Measurements from ENCODE around the gene PDGFRB. TPM values are rescaled to one million over a fixed set of nuclear protein-coding genes. Genes with fewer than 3 reads are reported as not detected.

PDGFRB gene
- polyA plus RNA-seq, 1 experiment = 276 TPM

DNA sequence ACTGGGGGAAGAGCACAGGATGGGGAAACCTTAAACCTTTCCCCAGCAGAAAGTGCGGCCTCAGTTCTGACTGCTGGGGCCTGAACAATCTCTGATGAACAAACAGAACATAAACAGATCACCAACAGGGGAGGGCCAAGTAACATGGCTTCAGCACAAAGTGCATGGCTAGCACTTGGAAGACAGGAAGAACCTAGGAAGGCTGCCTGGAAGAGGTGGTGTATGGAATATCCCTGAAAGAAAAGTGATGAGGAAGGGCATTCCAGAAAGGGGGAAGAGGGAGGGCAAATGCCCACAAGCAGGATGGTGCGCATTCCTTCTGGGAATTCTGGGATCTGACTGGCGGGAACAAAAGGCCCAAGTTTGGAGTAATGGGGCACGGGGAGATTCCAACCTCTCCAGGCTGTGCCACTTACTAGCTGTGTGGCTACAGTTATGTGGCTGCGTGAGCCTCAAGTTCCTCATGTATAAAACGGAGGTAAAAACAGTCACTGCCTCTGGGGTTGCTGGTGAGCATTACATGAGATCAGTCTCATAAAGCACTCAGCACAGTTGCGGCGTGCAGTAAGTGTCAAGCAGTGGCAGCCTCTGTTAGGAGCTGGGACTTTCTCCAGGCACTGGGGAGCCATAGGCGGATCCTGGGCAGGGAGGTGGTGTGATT lies 1.6 kb downstream of the PDGFRB start:
- POLR2A ChIA-PET = interaction anchor here (0.6 to 1.0 kb wide), 3 partner anchors 10 to 155 kb away, joined by 3 to 6 read pairs (median 4); no protein-coding TSS in a partner anchor

DNA sequence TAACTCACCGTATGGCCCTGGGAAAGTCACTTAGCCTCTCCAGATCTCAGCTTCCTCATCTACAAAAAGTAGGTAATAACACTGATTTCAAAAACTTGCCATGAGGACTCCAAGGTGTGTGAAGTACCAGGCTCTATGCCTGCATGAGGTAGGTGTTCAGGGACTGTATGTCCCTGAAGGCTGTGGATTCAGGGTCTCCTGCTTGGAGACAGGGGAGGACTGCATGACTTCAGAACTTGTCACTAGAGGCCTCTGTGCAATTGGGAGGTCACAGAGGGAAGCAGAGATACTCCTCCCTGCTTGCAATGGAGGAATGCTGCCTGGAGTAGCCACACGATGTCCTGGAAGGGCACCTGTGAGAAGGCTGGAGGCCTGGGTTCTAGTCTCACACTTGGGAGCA lies 2.2 kb downstream of the PDGFRB start:
- peak overlapping the region; percentile 88 for H3K4me3 ChIP-seq (ENCODE audit: low read depth, low read length)
- DNase-seq (ENCODE audit: low read depth) = no peak
- peaks cover 13% of the 10 kb centered on the region for H3K36me3 ChIP-seq (ENCODE audit: control insufficient read depth, insufficient read depth, low read length)
- POLR2A ChIA-PET = interaction anchor here (0.6 kb wide), 1 partner anchor 10 kb away, joined by 3 read pairs; no protein-coding TSS in a partner anchor
- no peak for TF ChIP-seq CTCF (IDR thresholded peaks at IDR 0.05; ENCODE audit: insufficient read depth, low read depth, low read length)
- H3K27me3 ChIP-seq (ENCODE audit: control insufficient read depth, insufficient read depth, low read length) = no peaks in the 10 kb centered on the region
- CTCF ChIA-PET = interaction anchor here (1.8 to 3.4 kb wide), 6 partner anchors 8 to 65 kb away, joined by 5 to 24 read pairs (median 7); no protein-coding TSS in a partner anchor

More for the DNA sequence above, 1.6 kb downstream of the PDGFRB start:
- no peak for DNase-seq (ENCODE audit: low read depth)
- TF ChIP-seq CTCF (IDR thresholded peaks at IDR 0.05; ENCODE audit: insufficient read depth, low read depth, low read length) = peak; percentile 20; the same call in 1 of the 2 replicates
- Histone ChIP-seq H3K27me3 (ENCODE audit: control insufficient read depth, insufficient read depth, low read length) (no peaks in the 10 kb centered on the region), H3K36me3 (ENCODE audit: control insufficient read depth, insufficient read depth, low read length) (peaks cover 9% of the 10 kb centered on the region), H3K4me3 (ENCODE audit: low read depth, low read length) (peak overlapping the region; percentile 88)
- CTCF ChIA-PET = interaction anchor here (1.0 to 3.4 kb wide), 9 partner anchors 9 to 64 kb away, joined by 4 to 24 read pairs (median 9); no protein-coding TSS in a partner anchor

DNA sequence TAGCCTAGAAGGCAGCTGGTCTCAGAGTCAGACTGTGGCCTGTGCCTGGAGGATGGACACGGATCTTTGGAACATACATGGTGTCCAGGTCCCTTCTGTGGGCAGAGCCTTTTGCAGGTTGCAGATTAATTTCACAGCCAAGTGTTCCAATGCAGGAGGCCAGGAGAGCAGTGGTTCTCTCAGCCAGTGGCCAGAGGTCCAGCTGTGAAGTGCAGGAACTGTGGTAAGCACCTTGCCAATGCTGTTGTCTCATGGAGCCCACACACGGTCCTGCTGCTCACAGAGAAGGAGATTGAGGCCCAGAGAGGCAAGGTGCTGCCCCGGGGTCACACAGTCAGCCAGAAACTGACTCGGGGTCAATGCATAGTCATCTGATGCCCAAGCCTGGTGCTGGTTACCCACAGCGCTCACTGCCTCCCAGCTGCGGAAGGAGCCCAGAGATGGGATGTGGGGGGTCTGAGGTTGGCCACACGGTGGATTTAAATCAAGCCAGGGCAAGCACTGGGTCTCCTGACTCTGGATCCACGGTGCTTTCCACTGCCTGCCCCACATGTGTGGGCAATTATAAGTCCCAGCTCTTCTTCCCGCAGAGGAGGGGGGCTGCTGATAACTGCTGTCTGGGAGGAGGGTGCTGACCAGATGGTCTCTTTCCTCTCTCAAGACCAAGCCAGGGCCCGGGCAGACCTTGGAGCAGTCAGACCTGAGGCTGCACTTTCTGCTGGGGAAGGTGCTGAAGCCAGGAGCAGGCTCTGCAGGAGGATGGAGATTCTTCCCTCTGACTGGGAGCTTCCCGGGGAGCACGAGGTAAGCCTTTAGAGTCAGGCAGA lies 2.8 kb downstream of the PDGFRB start:
- no peak for TF ChIP-seq CTCF (IDR thresholded peaks at IDR 0.05; ENCODE audit: insufficient read depth, low read depth, low read length)
- DNase-seq (ENCODE audit: low read depth) = no peak
- ChIA-PET CTCF (interaction anchor here (1.0 to 3.4 kb wide), 8 partner anchors 8 to 65 kb away, joined by 3 to 24 read pairs (median 6); no protein-coding TSS in a partner anchor), POLR2A (interaction anchor here (0.6 to 0.8 kb wide), 2 partner anchors 9 to 10 kb away, joined by 3 read pairs; no protein-coding TSS in a partner anchor)
- Histone ChIP-seq H3K27me3 (ENCODE audit: control insufficient read depth, insufficient read depth, low read length) (no peaks in the 10 kb centered on the region), H3K36me3 (ENCODE audit: control insufficient read depth, insufficient read depth, low read length) (peaks cover 16% of the 10 kb centered on the region), H3K4me3 (ENCODE audit: low read depth, low read length) (peak overlapping the region; percentile 88)

DNA sequence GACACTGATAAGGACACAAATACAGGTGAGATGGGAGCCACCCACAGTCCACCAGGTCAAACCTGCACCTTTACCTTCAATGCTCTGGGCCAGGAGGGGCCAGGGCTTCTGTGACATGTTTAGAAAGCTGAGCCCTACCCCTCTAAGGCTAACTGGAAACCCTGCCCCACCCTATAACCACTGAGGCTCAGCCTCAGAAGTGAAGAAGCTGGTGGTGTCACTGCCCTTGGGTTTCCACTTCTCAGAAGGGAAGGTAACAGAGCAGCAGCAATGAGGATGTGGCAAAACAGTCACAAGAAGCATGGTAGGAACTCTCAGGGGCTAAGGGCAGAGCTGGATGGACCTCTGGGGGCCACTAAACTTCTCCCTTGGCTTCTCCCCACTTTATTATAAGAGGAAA lies 6.0 kb downstream of the PDGFRB start:
- CTCF ChIA-PET = interaction anchor here (1.3 to 2.1 kb wide), 3 partner anchors 11 to 69 kb away, joined by 3 to 7 read pairs (median 4); no protein-coding TSS in a partner anchor
- no peaks in the 10 kb centered on the region for H3K27me3 ChIP-seq (ENCODE audit: control insufficient read depth, insufficient read depth, low read length)

More for the DNA sequence above, 6.0 kb downstream of the PDGFRB start:
- no peak overlapping the region for H3K4me3 ChIP-seq (ENCODE audit: low read depth, low read length)
- no peak for DNase-seq (ENCODE audit: low read depth)
- POLR2A ChIA-PET = no interaction called here
- no peak for TF ChIP-seq CTCF (IDR thresholded peaks at IDR 0.05; ENCODE audit: insufficient read depth, low read depth, low read length)
- peaks cover 19% of the 10 kb centered on the region for H3K36me3 ChIP-seq (ENCODE audit: control insufficient read depth, insufficient read depth, low read length)

All from BJ (cell line).